Peyer's patch (tissue), 4 donors: ENCODE measurements around the gene DDAH1. TPM values are rescaled to one million over a fixed set of nuclear protein-coding genes. Genes with fewer than 3 reads are reported as not detected.

Source experiments
- DNase-seq, 3 donors: peaks; one replicate each; pipeline ENCODE4 v3.0.0-alpha.2; 2017 to 2019
- H3K27ac ChIP-seq, 4 donors: fragments of 200-600 bp; sonication (generic); one replicate each; pipeline ENCODE4 v1.5.1; 2016 to 2019
- H3K27me3 ChIP-seq, 2 donors: fragments of 200-600 bp; sonication (generic); one replicate each; pipeline ENCODE4 v1.5.1; 2019
- H3K36me3 ChIP-seq, 3 donors: fragments of 200-600 bp; sonication (generic); one replicate each; pipeline ENCODE4 v1.5.1; 2016 to 2019
- H3K4me1 ChIP-seq, 4 donors: fragments of 200-600 bp; sonication (generic); one replicate each; pipeline ENCODE4 v1.5.1; 2016 to 2019
- H3K4me3 ChIP-seq, 4 donors: fragments of 200-600 bp; sonication (generic); 1 replicate in 3 of 4; 2 replicates in 1 of 4; pipeline ENCODE4 v1.5.1; 2016 to 2019; ENCODE audit warnings: mild to moderate bottlenecking in 1 of 4
- H3K9me3 ChIP-seq, 4 donors: fragments of 200-600 bp; sonication (generic); one replicate each; pipeline ENCODE4 v1.5.1; 2016 to 2019; ENCODE audit warnings: mild to moderate bottlenecking in 1 of 4
- CTCF ChIP-seq, 6 experiments: fragments of 450-650 bp in 4 of 6; fragments of 200-600 bp in 2 of 6; sonication (generic) in 1 of 6; IDR thresholded peaks; one replicate each; pipeline ENCODE4 v1.5.1; 2017 to 2019; ENCODE audit warnings: antibody characterized with exemption in 6 of 6, mild to moderate bottlenecking in 3 of 6, moderate library complexity in 1 of 6
- POLR2A ChIP-seq, 2 donors: fragments of 450-650 bp; IDR thresholded peaks; one replicate each; pipeline ENCODE4 v1.5.1; 2017; ENCODE audit warnings: antibody characterized with exemption in 2 of 2, mild to moderate bottlenecking in 2 of 2, moderate library complexity in 2 of 2
- total RNA-seq, 4 donors: library from RNA; depleted of rRNA; stranded (reverse); fragments of >200 nt; gene quantifications; one replicate each; pipeline ENCODE4 v1.1.0, GENCODE V29; 2016

Gene DDAH1
- total RNA-seq, 4 donors from 2014 or later = 40.8 to 60.2 (median 51.2) TPM

DNA sequence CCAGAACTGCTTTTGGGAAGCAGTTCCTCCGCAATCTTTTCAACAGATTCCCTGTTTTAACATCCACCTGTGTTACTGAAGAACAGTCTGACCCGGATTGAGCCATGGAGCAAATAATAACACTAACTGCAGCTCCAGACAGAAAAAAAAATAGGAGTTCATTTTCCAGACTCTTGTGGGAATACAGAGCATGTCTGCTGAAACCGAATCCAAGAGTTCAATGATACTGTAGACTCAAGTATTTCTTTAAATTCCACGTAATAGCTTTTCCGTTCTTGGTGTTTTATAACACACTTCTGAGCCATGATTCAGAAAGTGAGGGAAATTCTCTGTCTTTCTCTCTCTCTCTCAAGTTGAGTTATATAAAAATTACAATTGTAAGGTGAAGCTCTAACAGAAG, 60.6 kb downstream of the DDAH1 start:
- H3K4me3 ChIP-seq = no peak overlapping the region
- no peaks in the 10 kb centered on the region for H3K27me3 ChIP-seq
- H3K4me1 ChIP-seq = peaks cover 0 to 18% (median 0%) of the 10 kb centered on the region in 4 donors
- no peaks in the 10 kb centered on the region for H3K9me3 ChIP-seq
- H3K27ac ChIP-seq = no peak overlapping the region
- H3K36me3 ChIP-seq = no peaks in the 10 kb centered on the region
- DNase-seq = no peak
- no peak for TF ChIP-seq CTCF (IDR thresholded peaks at IDR 0.05)
- no peak for TF ChIP-seq POLR2A (IDR thresholded peaks at IDR 0.05)

GRCh38 chr1:85398391-85399064, 66.4 kb downstream of the DDAH1 start:
- DNase-seq = no peak
- no peaks in the 10 kb centered on the region for H3K36me3 ChIP-seq
- TF ChIP-seq CTCF (IDR thresholded peaks at IDR 0.05) = peak in 3 of 6 experiments; percentile 8 to 12 (median 9)
- no peak for TF ChIP-seq POLR2A (IDR thresholded peaks at IDR 0.05)
- no peaks in the 10 kb centered on the region for H3K4me1 ChIP-seq
- no peaks in the 10 kb centered on the region for H3K9me3 ChIP-seq
- no peak overlapping the region for H3K4me3 ChIP-seq
- no peaks in the 10 kb centered on the region for H3K27me3 ChIP-seq
- no peak overlapping the region for H3K27ac ChIP-seq

GRCh38 chr1:85397490-85398032, 67.4 kb downstream of the DDAH1 start:
- no peaks in the 10 kb centered on the region for H3K36me3 ChIP-seq
- DNase-seq = no peak
- no peaks in the 10 kb centered on the region for H3K4me1 ChIP-seq
- no peak overlapping the region for H3K4me3 ChIP-seq
- H3K9me3 ChIP-seq = no peaks in the 10 kb centered on the region
- no peak overlapping the region for H3K27ac ChIP-seq
- H3K27me3 ChIP-seq = no peaks in the 10 kb centered on the region
- TF ChIP-seq CTCF (IDR thresholded peaks at IDR 0.05) (no peak), POLR2A (IDR thresholded peaks at IDR 0.05) (no peak)

GRCh38 chr1:85396194-85396593, 68.8 kb downstream of the DDAH1 start:
- Histone ChIP-seq H3K9me3 (no peaks in the 10 kb centered on the region), H3K4me3 (no peak overlapping the region), H3K4me1 (no peaks in the 10 kb centered on the region), H3K36me3 (no peaks in the 10 kb centered on the region), H3K27ac (no peak overlapping the region), H3K27me3 (no peaks in the 10 kb centered on the region)
- TF ChIP-seq POLR2A (IDR thresholded peaks at IDR 0.05) (no peak), CTCF (IDR thresholded peaks at IDR 0.05) (no peak)
- no peak for DNase-seq

- Histone ChIP-seq H3K36me3 (no peaks in the 10 kb centered on the region), H3K4me3 (no peak overlapping the region), H3K27ac (no peak overlapping the region), H3K4me1 (no peaks in the 10 kb centered on the region), H3K9me3 (no peaks in the 10 kb centered on the region), H3K27me3 (no peaks in the 10 kb centered on the region)
- no peak for DNase-seq
- TF ChIP-seq CTCF (IDR thresholded peaks at IDR 0.05) = no peak
- no peak for TF ChIP-seq POLR2A (IDR thresholded peaks at IDR 0.05)
These were observed 70.8 kb downstream of the DDAH1 start for GRCh38 chr1:85394130-85394529.
